D721Med (cell line): ENCODE results near the gene SLC30A5.

Experiments
- DNase-seq: peaks from one replicate; pipeline ENCODE4 v3.0.0; 2011; ENCODE audit warnings: low spot score; ENCODE audit not compliant: insufficient read length
- FAIRE-seq: peaks from 2 replicates; lab custom pipeline; 2011; peaks lifted over from hg19 to GRCh38; lab: Jason Lieb, UNC
- CTCF ChIP-seq: IDR thresholded peaks from 2 replicates; pipeline ENCODE4 v1.5.1; 2012; ENCODE audit warnings: mild to moderate bottlenecking, control low read depth; ENCODE audit not compliant: insufficient read depth; ENCODE audit errors: missing control alignments

Gene SLC30A5

GRCh38 chr5:69052181-69052580 is 41.6 kb upstream of the SLC30A5 start:
- no peak for DNase-seq
- TF ChIP-seq CTCF, result no peak
- no peak for FAIRE-seq

GRCh38 chr5:69074664-69075521 is 18.9 kb upstream of the SLC30A5 start:
- no peak for TF ChIP-seq CTCF
- FAIRE-seq (no peak), DNase-seq (no peak)

- DNase-seq, result no peak
- TF ChIP-seq CTCF, result no peak
- no peak for FAIRE-seq
These were observed 18.2 kb upstream of the SLC30A5 start for GRCh38 chr5:69075522-69076179.

- FAIRE-seq, result no peak
- no peak for TF ChIP-seq CTCF
These were observed 14.8 kb upstream of the SLC30A5 start for GRCh38 chr5:69078921-69079540.

GRCh38 chr5:69079556-69079955 is 14.3 kb upstream of the SLC30A5 start:
- no peak for DNase-seq
- no peak for TF ChIP-seq CTCF
- no peak for FAIRE-seq

More at GRCh38 chr5:69078921-69079540, 14.8 kb upstream of the SLC30A5 start:
- DNase-seq, result no peak

GRCh38 chr5:69083412-69083811 is 10.4 kb upstream of the SLC30A5 start:
- no peak for FAIRE-seq
- TF ChIP-seq CTCF, result no peak
- DNase-seq, result no peak
